RWPE2 (cell line): Measurements from ENCODE around the gene ABCC8.

Experiments
- ATAC-seq: fragments of 200-7000 bp; cut with Tn5 transposase; 3 replicates; pipeline ENCODE4 v1.9.1; 2021; ENCODE audit warnings: low read depth
- DNase-seq: peaks from one replicate; pipeline ENCODE4 v3.0.0-alpha.2; 2020; ENCODE audit warnings: low spot score
- H3K27ac ChIP-seq: fragments of 450-650 bp; 2 replicates; pipeline ENCODE4 v1.5.1; 2017; ENCODE audit warnings: mild to moderate bottlenecking; ENCODE audit not compliant: poor library complexity, severe bottlenecking
- H3K27me3 ChIP-seq: fragments of 250-450 bp; sonication (Bioruptor Pico); 2 replicates; pipeline ENCODE4 v1.5.1; 2021; ENCODE audit warnings: mild to moderate bottlenecking, moderate library complexity; ENCODE audit not compliant: insufficient read depth, poor library complexity, severe bottlenecking
- H3K36me3 ChIP-seq: fragments of 250-450 bp; sonication (Bioruptor Pico); 2 replicates; pipeline ENCODE4 v1.5.1; 2020; ENCODE audit warnings: low read depth, mild to moderate bottlenecking, moderate library complexity
- H3K4me1 ChIP-seq: fragments of 250-450 bp; sonication (Bioruptor Pico); 2 replicates; pipeline ENCODE4 v1.5.1; 2021; ENCODE audit warnings: mild to moderate bottlenecking, moderate library complexity; ENCODE audit not compliant: insufficient read depth, poor library complexity, severe bottlenecking
- H3K4me3 ChIP-seq: fragments of 250-450 bp; sonication (Bioruptor Pico); 2 replicates; pipeline ENCODE4 v1.5.1; 2021; ENCODE audit warnings: mild to moderate bottlenecking, moderate library complexity; ENCODE audit not compliant: severe bottlenecking
- H3K9me3 ChIP-seq: fragments of 250-450 bp; sonication (Bioruptor Pico); 2 replicates; pipeline ENCODE4 v1.5.1; 2021; ENCODE audit warnings: mild to moderate bottlenecking, moderate library complexity; ENCODE audit not compliant: severe bottlenecking
- CTCF ChIP-seq: fragments of 450-650 bp; IDR thresholded peaks from one replicate; pipeline ENCODE4 v1.5.1; 2017; ENCODE audit warnings: mild to moderate bottlenecking, moderate library complexity; ENCODE audit not compliant: poor library complexity, severe bottlenecking

ABCC8 gene

GRCh38 chr11:17379383-17380180 lies 97.1 kb downstream of the ABCC8 start:
- Histone ChIP-seq H3K27ac (no peak overlapping the region), H3K4me1 (no peaks in the 10 kb centered on the region), H3K4me3 (no peak overlapping the region), H3K36me3 (no peaks in the 10 kb centered on the region), H3K27me3 (no peaks in the 10 kb centered on the region), H3K9me3 (no peaks in the 10 kb centered on the region)
- DNase-seq (no peak), ATAC-seq (no peak)
- TF ChIP-seq CTCF, result no peak

DNA sequence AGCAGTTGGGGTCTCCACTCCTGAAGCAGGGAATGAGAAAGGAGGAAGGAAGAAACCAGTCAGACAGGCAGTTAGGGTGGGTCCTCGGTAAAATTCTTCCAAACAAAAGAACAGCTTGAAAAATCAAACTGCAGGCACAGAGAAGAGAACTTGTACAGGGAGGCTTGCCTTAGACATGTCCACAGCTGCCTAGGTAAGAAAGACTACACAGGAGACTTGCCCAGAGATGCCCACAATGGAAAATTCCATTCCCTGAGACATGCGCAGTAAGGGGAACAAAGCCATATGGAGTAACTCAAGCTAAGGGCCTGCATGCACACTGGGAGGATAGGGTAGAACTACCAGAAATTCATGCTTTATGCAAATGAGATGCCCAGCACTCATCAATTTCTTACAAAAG lies 98.0 kb downstream of the ABCC8 start:
- no peak for TF ChIP-seq CTCF
- no peak for DNase-seq
- Histone ChIP-seq H3K27ac (no peak overlapping the region), H3K9me3 (peaks cover 1% of the 10 kb centered on the region), H3K4me1 (no peaks in the 10 kb centered on the region), H3K27me3 (no peaks in the 10 kb centered on the region), H3K36me3 (no peaks in the 10 kb centered on the region), H3K4me3 (no peak overlapping the region)
- no peak for ATAC-seq

DNA sequence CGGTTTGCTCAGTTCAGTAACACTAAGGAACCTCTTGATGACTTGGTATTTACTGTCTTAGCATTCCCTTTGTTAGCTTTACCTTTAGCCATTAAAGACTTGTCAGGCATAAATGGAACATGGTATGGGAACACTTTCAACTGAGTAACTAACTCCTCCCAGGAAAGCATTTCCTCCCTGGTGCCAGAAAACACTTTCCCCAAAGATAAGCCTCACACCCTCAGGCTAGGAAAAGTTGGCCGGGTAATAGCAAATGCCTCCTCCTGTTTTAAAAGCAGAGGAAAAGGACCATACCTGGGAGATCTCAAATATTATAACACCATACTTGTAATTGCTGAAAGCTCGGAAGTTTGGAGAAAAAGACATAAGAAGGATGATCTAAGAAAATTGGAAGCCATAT lies 100.2 kb downstream of the ABCC8 start:
- DNase-seq, result no peak
- ATAC-seq, result no peak
- Histone ChIP-seq H3K36me3 (peaks cover 13% of the 10 kb centered on the region), H3K27ac (no peak overlapping the region), H3K27me3 (no peaks in the 10 kb centered on the region), H3K4me3 (no peak overlapping the region), H3K9me3 (peaks cover 10% of the 10 kb centered on the region), H3K4me1 (no peaks in the 10 kb centered on the region)
- no peak for TF ChIP-seq CTCF

DNA sequence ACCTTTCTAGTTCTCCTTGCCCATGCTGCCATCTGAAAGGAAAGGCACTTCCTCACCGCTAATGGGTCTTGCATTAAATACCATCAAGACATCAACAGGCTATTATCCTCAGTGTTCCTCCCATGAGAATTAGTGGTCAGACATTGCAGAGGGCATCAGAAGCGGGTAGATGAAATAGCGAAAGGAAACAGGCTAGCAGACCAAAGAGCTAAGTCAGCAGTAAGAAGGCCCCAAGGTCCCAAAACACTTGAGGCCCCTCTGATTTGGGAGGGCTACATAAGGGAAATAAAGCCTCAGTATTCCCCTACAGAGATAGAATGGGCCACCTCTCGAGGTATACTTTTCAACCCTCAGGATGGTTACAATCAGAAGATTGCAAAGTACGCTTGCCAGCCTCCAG lies 101.1 kb downstream of the ABCC8 start:
- no peak for ATAC-seq
- no peaks in the 10 kb centered on the region for H3K4me1 ChIP-seq
- H3K4me3 ChIP-seq, result no peak overlapping the region
- peaks cover 21% of the 10 kb centered on the region for H3K36me3 ChIP-seq
- DNase-seq, result no peak
- TF ChIP-seq CTCF, result no peak
- H3K27me3 ChIP-seq, result no peaks in the 10 kb centered on the region
- no peak overlapping the region for H3K27ac ChIP-seq
- peaks cover 18% of the 10 kb centered on the region for H3K9me3 ChIP-seq

- no peak for DNase-seq
- no peak overlapping the region for H3K27ac ChIP-seq
- no peaks in the 10 kb centered on the region for H3K27me3 ChIP-seq
- no peak for TF ChIP-seq CTCF
- ATAC-seq, result no peak
- H3K4me1 ChIP-seq, result no peaks in the 10 kb centered on the region
- H3K4me3 ChIP-seq, result no peak overlapping the region
- H3K9me3 ChIP-seq, result peaks cover 20% of the 10 kb centered on the region
- peaks cover 43% of the 10 kb centered on the region for H3K36me3 ChIP-seq
These were observed 105.0 kb downstream of the ABCC8 start for GRCh38 chr11:17371614-17372013.
